Measurements from ENCODE around the gene TNNT3. TPM values are rescaled to one million over a fixed set of nuclear protein-coding genes. Genes with fewer than 3 reads are reported as not detected.

The TNNT3 gene
- total RNA-seq, 2 experiments from 2014 or later: 19.1 to 21.9 TPM

- no peaks in the 10 kb centered on the region for H3K27me3 Mint-ChIP-seq
- ATAC-seq (ENCODE audit: poor library complexity) (no peak), DNase-seq (no peak)
- no peak overlapping the region for H3K4me3 Mint-ChIP-seq
- no peak overlapping the region for H3K4me3 ChIP-seq (ENCODE audit: low read length)
- H3K27me3 ChIP-seq (ENCODE audit: control insufficient read depth in 1 of 2, insufficient read depth in 2 of 2, low read length in 2 of 2): no peaks in the 10 kb centered on the region
- TF ChIP-seq, protein P1, sequence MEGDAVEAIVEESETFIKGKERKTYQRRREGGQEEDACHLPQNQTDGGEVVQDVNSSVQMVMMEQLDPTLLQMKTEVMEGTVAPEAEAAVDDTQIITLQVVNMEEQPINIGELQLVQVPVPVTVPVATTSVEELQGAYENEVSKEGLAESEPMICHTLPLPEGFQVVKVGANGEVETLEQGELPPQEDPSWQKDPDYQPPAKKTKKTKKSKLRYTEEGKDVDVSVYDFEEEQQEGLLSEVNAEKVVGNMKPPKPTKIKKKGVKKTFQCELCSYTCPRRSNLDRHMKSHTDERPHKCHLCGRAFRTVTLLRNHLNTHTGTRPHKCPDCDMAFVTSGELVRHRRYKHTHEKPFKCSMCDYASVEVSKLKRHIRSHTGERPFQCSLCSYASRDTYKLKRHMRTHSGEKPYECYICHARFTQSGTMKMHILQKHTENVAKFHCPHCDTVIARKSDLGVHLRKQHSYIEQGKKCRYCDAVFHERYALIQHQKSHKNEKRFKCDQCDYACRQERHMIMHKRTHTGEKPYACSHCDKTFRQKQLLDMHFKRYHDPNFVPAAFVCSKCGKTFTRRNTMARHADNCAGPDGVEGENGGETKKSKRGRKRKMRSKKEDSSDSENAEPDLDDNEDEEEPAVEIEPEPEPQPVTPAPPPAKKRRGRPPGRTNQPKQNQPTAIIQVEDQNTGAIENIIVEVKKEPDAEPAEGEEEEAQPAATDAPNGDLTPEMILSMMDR (IDR thresholded peaks at IDR 0.05): no peak
- no peaks in the 10 kb centered on the region for H3K9me3 Mint-ChIP-seq
- ChIA-PET CTCF (no interaction called here), POLR2A (no interaction called here)
- no peak overlapping the region for H3K27ac ChIP-seq (ENCODE audit: low read depth in 1 of 2, low read length in 2 of 2)
- H3K9me3 ChIP-seq (ENCODE audit: control insufficient read depth in 1 of 2, insufficient read depth in 1 of 2, low read length in 2 of 2): no peaks in the 10 kb centered on the region
- H3K4me1 ChIP-seq (ENCODE audit: insufficient read depth, low read length): no peaks in the 10 kb centered on the region
- no peaks in the 10 kb centered on the region for H3K36me3 Mint-ChIP-seq (ENCODE audit: low read depth)
- intact Hi-C loops (cut with DNase I, micrococcal nuclease): no loop called here
- H3K27ac Mint-ChIP-seq: no peak overlapping the region
- H3K36me3 ChIP-seq (ENCODE audit: insufficient read depth, low read length): no peaks in the 10 kb centered on the region
- H3K4me1 Mint-ChIP-seq (ENCODE audit: low read depth): no peaks in the 10 kb centered on the region
These were observed 49.5 kb downstream of the TNNT3 start for GRCh38 chr11:1969035-1969434.

GRCh38 chr11:1969776-1970175 lies 50.3 kb downstream of the TNNT3 start:
- ATAC-seq (ENCODE audit: poor library complexity): no peak
- intact Hi-C loops (cut with DNase I, micrococcal nuclease): no loop called here
- no peaks in the 10 kb centered on the region for H3K9me3 Mint-ChIP-seq
- H3K27me3 Mint-ChIP-seq: no peaks in the 10 kb centered on the region
- H3K36me3 Mint-ChIP-seq (ENCODE audit: low read depth): no peaks in the 10 kb centered on the region
- Histone ChIP-seq H3K36me3 (ENCODE audit: insufficient read depth, low read length) (no peaks in the 10 kb centered on the region), H3K9me3 (ENCODE audit: control insufficient read depth in 1 of 2, insufficient read depth in 1 of 2, low read length in 2 of 2) (no peaks in the 10 kb centered on the region), H3K4me1 (ENCODE audit: insufficient read depth, low read length) (no peaks in the 10 kb centered on the region), H3K27ac (ENCODE audit: low read depth in 1 of 2, low read length in 2 of 2) (no peak overlapping the region), H3K27me3 (ENCODE audit: control insufficient read depth in 1 of 2, insufficient read depth in 2 of 2, low read length in 2 of 2) (no peaks in the 10 kb centered on the region), H3K4me3 (ENCODE audit: low read length) (no peak overlapping the region)
- ChIA-PET POLR2A (no interaction called here), CTCF (no interaction called here)
- no peak for DNase-seq
- TF ChIP-seq, protein P1 (IDR thresholded peaks at IDR 0.05): no peak
- H3K27ac Mint-ChIP-seq: no peak overlapping the region
- H3K4me1 Mint-ChIP-seq (ENCODE audit: low read depth): no peaks in the 10 kb centered on the region
- H3K4me3 Mint-ChIP-seq: no peak overlapping the region

- no peak overlapping the region for H3K4me3 Mint-ChIP-seq
- DNase-seq (no peak), ATAC-seq (ENCODE audit: poor library complexity) (no peak)
- TF ChIP-seq, protein P1 (IDR thresholded peaks at IDR 0.05): no peak
- H3K27me3 ChIP-seq (ENCODE audit: control insufficient read depth in 1 of 2, insufficient read depth in 2 of 2, low read length in 2 of 2): no peaks in the 10 kb centered on the region
- no peak overlapping the region for H3K4me3 ChIP-seq (ENCODE audit: low read length)
- intact Hi-C loops (cut with DNase I, micrococcal nuclease): no loop called here
- H3K9me3 ChIP-seq (ENCODE audit: control insufficient read depth in 1 of 2, insufficient read depth in 1 of 2, low read length in 2 of 2): no peaks in the 10 kb centered on the region
- CTCF ChIA-PET: no interaction called here
- no peak overlapping the region for H3K27ac Mint-ChIP-seq
- H3K36me3 Mint-ChIP-seq (ENCODE audit: low read depth): no peaks in the 10 kb centered on the region
- POLR2A ChIA-PET: no interaction called here
- no peaks in the 10 kb centered on the region for H3K4me1 ChIP-seq (ENCODE audit: insufficient read depth, low read length)
- H3K9me3 Mint-ChIP-seq: no peaks in the 10 kb centered on the region
- no peaks in the 10 kb centered on the region for H3K27me3 Mint-ChIP-seq
- H3K27ac ChIP-seq (ENCODE audit: low read depth in 1 of 2, low read length in 2 of 2): no peak overlapping the region
- H3K36me3 ChIP-seq (ENCODE audit: insufficient read depth, low read length): no peaks in the 10 kb centered on the region
- no peaks in the 10 kb centered on the region for H3K4me1 Mint-ChIP-seq (ENCODE audit: low read depth)
These were observed 51.5 kb downstream of the TNNT3 start for GRCh38 chr11:1970956-1971355.
